ENCODE measurements around the gene LRRC4.

LRRC4 gene

GRCh38 chr7:128068785-128069184, 37.5 kb upstream of the LRRC4 start:
- H3K4me3 ChIP-seq (ENCODE audit: low read length), result no peak overlapping the region
- TF ChIP-seq, protein P1, sequence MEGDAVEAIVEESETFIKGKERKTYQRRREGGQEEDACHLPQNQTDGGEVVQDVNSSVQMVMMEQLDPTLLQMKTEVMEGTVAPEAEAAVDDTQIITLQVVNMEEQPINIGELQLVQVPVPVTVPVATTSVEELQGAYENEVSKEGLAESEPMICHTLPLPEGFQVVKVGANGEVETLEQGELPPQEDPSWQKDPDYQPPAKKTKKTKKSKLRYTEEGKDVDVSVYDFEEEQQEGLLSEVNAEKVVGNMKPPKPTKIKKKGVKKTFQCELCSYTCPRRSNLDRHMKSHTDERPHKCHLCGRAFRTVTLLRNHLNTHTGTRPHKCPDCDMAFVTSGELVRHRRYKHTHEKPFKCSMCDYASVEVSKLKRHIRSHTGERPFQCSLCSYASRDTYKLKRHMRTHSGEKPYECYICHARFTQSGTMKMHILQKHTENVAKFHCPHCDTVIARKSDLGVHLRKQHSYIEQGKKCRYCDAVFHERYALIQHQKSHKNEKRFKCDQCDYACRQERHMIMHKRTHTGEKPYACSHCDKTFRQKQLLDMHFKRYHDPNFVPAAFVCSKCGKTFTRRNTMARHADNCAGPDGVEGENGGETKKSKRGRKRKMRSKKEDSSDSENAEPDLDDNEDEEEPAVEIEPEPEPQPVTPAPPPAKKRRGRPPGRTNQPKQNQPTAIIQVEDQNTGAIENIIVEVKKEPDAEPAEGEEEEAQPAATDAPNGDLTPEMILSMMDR (conservative IDR thresholded peaks at IDR 0.05; ENCODE audit: low read length), result no peak
- no peak for DNase-seq (ENCODE audit: low read depth)

DNA sequence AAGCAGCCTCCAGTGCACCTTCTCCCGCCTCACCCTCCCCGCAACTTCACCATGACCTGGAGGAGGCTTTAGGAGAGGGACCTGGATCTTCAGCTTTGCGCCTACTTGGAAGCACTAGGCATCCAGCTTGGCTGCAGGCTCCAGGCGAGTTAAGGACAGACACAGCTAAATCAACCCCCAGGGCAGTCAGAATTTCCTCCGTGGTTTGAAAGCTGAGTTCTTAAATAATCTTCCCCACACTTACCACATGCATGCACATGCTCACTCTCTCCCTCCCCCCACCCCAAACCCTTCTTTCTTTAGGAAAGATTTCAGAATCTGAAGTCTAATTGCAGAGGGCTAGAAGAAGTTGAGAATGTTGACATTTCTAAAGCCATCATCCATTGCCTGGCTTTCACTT, 36.7 kb upstream of the LRRC4 start:
- TF ChIP-seq, protein P1 (conservative IDR thresholded peaks at IDR 0.05; ENCODE audit: low read length), result no peak
- no peak overlapping the region for H3K4me3 ChIP-seq (ENCODE audit: low read length)
- peak; percentile 24 for DNase-seq (ENCODE audit: low read depth)

DNA sequence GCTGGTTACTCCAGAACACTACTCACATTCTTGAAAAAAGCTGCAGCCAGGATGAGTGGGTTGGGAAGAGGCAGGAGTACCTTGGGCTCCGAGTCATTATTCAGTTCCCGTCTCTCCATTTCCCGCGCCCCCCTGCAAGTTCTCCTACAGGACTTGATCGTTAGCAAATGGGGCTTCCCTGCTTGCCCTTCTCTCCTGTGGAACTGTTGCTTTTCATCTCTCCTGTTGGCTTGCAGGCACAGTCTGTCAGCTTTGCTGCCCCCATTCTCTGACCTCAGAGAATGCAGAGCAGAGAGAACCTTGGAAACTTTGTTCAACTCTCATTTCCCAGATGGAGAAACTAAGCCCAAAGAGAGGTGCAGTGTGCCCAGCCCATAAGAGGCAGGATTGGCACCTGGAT, 35.6 kb upstream of the LRRC4 start:
- H3K4me3 ChIP-seq (ENCODE audit: low read length), result no peak overlapping the region
- TF ChIP-seq, protein P1 (conservative IDR thresholded peaks at IDR 0.05; ENCODE audit: low read length), result peak; percentile 13; the same call in 1 of the 2 replicates
- no peak for DNase-seq (ENCODE audit: low read depth)

DNA sequence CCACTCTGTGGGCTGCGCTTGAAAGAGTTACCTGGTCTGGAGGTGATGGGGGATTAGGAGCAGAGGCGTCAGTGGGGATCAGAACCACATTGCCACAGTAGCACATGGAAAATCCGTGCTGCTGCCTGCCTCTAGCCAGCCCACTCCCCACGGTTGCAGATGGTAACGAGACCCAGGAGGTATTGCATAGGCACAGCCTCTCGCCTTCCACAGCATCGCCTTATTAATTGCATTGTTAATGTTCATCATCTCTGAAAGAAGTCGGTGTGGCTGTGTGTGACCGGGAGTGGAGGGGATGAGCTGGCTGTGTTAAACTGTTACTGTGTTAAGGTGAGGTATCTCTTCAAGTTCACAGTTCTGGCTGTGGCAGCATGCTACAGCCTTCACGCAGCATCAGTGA, 35.2 kb upstream of the LRRC4 start:
- no peak for DNase-seq (ENCODE audit: low read depth)
- TF ChIP-seq, protein P1 (conservative IDR thresholded peaks at IDR 0.05; ENCODE audit: low read length), result no peak

GRCh38 chr7:128065872-128066271, 34.6 kb upstream of the LRRC4 start:
- TF ChIP-seq, protein P1 (conservative IDR thresholded peaks at IDR 0.05; ENCODE audit: low read length), result no peak
- DNase-seq (ENCODE audit: low read depth), result no peak
- H3K4me3 ChIP-seq (ENCODE audit: low read length), result no peak overlapping the region

More for the DNA sequence above, 35.2 kb upstream of the LRRC4 start:
- H3K4me3 ChIP-seq (ENCODE audit: low read length), result no peak overlapping the region

- no peak overlapping the region for H3K4me3 ChIP-seq (ENCODE audit: low read length)
- DNase-seq (ENCODE audit: low read depth), result no peak
- TF ChIP-seq, protein P1 (conservative IDR thresholded peaks at IDR 0.05; ENCODE audit: low read length), result no peak
Observed at GRCh38 chr7:128063088-128063487, 31.9 kb upstream of the LRRC4 start.

GRCh38 chr7:128060018-128060417, 28.8 kb upstream of the LRRC4 start:
- TF ChIP-seq, protein P1 (conservative IDR thresholded peaks at IDR 0.05; ENCODE audit: low read length), result no peak
- H3K4me3 ChIP-seq (ENCODE audit: low read length), result no peak overlapping the region
- no peak for DNase-seq (ENCODE audit: low read depth)

Measured in AG10803 (cell line).